Right lobe of liver (tissue), 4 donors: ENCODE measurements around the gene SLC14A1.

ENCODE experiments used
- CTCF ChIP-seq, 4 donors: fragments of 200-600 bp in 3 of 4; fragments of 450-650 bp in 1 of 4; IDR thresholded peaks; one replicate each; pipeline versions ENCODE4 v1.5.1 to v1.8.0; 2016 to 2022; ENCODE audit warnings: antibody characterized with exemption in 4 of 4, mild to moderate bottlenecking in 2 of 4
- POLR2A ChIP-seq: fragments of 450-650 bp; IDR thresholded peaks from one replicate; pipeline ENCODE4 v1.6.1; 2017; ENCODE audit warnings: antibody characterized with exemption, mild to moderate bottlenecking
- donor health status: DM: no; HTN: no; CAD: no.
- donor health status: DM: no; HTN: no; CAD: no.
- donor health status: DM: no; HTN: yes; CAD: no.

- TF ChIP-seq CTCF (IDR thresholded peaks at IDR 0.05) (no peak), POLR2A (no peak)
These were observed 29.3 kb downstream of the SLC14A1 start for GRCh38 chr18:45753286-45753685.
